ENCODE data around the gene TP73.
"Not testable (repeated sequence)": the region's sequence is repeated elsewhere in the genome, so short reads cannot be mapped to it uniquely, and the experiment has no call there.

TP73 gene

DNA sequence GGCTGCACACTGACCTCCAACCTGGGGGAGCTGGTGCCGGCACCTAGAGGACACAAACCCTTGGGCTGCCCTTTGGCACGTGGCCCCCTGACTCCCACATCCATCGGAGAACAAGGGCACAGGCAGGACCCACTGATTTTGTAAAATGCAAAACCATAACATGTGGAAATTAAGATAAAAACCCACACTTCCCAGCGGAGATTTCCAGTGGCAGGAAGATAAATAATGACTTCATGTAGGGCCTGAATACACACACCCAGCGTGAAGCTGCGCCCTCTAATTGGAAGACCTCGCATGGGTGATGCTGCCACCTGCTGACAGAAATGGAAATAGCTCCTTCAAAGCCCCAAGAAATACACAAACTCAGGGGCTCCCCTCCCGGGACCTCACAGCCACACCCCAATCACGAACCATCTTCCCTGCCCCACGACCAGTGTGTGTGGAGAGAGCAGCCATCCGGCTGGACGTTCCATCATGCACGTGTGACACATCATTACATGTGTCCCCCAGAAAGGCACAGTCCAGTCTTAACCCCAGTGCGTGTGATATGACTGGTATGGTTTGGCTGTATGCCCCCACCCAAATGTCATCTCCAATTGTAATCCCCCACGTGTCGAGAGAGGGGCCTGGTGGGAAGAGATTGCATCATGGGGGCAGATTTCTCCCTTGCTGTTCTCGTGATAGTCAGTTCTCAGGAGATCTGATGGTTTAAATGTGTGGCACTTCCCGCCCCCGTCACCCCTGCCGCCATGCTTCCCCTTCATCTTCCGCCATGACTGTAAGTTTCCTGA lies 33.2 kb upstream of the TP73 start:
- DNase-seq: peak; percentile 36

DNA sequence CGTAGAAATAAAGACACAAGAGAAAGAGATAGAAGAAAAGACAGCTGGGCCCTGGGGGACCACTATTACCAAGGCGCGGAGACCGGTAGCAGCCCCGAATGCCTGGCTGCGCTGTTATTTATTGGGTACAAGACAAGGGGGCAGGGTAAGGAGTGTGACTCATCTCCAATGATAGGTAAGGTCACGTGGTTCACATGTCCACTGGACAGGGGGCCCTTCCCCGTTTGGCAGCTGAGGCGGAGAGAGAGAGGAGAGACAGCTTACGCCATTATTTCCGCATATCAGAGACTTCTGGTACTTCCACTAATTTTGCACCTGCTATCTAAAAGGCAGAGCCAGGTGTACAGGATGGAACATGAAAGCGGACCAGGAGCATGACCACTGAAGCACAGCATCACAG lies 31.6 kb upstream of the TP73 start:
- DNase-seq: no peak

DNA sequence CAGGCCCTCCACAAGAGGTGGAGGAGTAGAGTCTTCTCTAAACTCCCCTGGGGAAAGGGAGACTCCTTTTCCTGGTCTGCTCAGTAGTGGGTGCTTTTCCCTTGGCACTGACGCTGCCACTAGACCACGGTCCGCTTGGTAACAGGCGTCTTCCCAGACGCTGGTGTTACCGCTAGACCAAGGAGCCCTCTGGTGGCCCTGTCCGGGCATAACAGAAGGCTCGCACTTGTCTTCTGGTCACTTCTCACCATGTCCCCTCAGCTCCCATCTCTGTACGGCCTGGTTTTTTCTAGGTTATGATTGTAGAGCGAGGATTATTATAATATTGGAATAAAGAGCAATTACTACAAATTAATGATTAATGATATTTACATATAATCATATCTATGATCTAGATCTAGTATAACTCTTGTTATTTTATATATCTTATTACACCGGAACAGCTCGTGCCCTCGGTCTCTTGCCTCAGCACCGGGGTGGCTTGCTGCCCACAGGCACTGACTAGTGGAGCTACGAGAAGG lies 31.1 kb upstream of the TP73 start:
- not testable (repeated sequence) for DNase-seq

GRCh38 chr1:3622102-3622501 lies 30.2 kb upstream of the TP73 start:
- DNase-seq: not testable (repeated sequence)

DNA sequence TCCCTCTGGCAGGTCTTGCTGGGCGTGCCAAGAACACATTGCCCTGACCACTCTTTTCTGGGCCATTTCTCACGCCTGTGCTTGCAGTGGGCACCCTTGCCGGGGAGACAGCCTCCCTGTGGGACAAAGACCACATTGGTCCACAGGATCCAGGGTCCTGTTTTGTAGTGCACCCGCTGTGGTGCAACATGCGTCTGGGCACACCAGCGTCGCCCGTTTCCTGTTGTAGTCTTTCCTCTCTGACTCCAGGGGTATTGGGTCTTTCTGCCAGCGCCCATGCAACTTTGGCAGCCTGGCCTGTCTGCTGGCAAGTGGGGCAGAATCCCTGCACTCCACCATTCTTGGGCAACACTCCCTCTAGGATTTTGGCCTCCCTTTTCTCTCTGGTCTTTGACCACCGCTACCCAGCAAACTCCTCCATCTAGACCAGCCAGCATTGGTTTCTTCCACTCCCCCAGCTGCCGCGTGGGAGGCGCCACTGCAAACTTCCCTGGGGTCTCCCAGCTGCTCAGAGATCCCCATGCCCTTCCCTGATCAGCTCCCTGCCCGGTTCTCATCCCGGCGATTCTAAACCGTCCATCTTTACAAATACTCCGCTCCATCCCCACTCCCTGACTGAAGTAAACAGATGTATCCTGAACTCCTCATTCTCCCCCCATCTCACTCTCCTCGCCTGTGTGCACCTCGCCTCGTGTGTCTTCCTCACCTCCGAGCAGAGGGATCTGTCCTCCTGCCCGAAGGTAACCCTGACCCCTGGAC lies 28.7 kb upstream of the TP73 start:
- no peak for DNase-seq

DNA sequence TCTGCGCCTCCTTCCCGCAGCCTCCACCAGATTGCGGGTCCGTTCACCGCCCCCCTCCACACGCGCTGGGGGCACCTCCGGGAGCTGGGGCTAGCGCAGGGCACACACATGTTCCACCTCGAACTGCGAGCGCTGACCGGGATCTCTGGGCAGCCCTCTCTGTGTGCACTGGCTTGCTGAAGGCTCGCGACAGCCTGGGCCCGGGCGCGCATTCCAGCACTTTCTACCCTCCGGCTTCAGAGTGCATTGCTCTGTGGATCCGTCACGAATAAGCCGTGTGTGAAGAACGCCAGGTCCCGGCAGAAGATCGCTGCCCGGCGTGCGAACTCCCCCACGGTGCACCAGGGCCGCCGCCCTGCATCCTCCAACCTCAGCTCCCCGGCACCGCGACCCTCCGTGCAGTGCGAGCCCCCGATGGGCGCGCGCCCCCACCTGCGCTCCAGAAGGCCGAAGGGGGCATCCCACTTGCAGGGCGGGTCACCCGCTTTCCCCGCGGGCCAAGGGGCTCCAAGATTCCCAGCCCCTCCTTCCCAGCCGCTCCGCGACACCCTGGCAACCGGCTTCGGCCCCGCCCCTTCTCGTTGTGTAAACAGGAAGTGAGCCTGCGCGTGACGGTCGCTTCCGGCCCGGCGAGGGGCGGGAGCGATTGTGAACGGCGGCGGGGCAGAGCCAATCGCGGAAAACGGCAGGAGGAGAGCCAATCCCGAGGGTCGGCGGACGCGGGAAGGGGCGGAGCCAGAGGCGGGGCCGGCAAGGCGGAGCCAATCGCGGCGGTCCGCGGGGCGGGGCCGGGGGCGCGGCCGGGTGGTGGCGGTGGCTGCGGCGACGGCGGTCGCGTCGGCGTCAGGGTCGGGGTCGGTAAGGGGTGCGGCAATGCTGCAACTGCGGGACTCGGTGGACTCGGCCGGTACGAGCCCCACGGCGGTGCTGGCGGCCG lies 27.8 kb upstream of the TP73 start, which contains the start of gene TPRG1L:
Gene TPRG1L (plus strand): TSS at position 816 of the 937 bp plus-strand sequence. CDS start 58 bp downstream, at position 874.
- DNase-seq: peak; percentile 96

DNA sequence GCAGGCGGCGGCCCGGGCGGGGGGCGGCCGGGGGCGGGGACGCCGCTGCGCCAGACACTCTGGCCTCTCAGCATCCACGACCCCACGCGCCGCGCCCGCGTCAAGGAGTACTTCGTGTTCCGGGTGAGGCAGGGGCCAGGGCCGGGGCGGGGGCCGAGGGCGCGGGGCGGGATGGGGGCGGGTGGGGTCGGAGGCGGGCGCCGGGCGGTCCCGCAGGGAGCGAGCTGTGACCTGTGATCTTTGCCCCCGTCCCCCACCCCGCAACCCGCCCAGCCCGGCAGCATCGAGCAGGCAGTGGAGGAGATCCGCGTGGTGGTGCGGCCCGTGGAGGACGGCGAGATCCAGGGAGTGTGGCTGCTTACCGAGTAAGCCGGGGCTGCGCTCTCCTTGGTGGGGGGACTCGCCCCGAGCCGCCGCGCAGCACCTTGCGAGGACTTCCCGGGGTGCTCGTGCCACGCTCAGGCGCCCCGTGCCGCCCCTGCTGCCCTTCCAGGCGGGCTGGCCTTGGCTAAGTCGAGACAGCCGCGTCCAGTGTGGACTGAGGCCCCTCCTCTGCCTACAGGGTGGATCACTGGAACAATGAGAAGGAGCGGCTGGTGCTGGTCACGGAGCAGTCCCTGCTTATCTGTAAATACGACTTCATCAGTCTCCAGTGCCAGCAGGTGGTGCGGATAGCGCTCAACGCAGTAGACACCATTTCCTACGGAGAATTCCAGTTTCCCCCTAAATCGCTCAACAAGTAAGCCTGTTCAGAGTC lies 27.0 kb upstream of the TP73 start:
- no peak for DNase-seq

DNA sequence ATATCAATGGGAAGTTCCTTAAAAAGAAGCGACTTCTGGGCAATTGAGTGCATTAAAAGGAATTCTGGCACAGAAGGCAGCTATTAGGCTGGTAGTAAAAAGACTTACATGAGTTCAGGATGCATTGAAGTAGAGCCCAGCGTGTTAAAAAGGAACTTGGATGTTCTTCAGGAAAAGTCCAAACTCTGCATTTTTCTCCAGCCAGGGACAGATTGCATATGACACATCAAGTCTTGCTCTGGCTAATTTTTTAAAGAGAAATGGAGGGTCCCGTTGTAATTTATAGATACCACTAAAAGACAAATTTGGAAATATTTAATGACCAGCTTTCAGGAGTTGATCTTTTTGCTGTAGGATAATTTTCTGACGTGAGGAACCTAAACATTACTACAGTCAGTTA lies 26.3 kb upstream of the TP73 start:
- DNase-seq: no peak

GRCh38 chr1:3627515-3628253 lies 24.6 kb upstream of the TP73 start:
- no peak for DNase-seq

DNA sequence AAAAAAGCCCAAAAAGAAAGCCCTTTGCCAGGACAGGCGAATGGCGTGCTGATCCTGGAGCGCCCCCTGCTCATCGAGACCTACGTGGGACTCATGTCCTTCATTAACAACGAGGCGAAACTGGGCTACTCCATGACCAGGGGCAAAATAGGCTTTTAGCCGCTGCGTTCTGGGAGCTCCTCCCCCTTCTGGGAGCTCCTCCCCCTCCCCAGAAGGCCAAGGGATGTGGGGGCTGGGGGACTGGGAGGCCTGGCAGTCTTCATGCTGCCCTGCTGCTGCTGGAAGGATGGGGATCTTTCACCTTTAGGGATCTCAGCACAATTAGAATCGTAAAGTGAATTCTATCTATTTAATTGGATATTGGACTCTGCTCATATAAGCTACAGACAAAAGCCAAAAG lies 23.9 kb upstream of the TP73 start:
- no peak for DNase-seq

GRCh38 chr1:3629561-3630160 lies 22.7 kb upstream of the TP73 start:
- DNase-seq: no peak

DNA sequence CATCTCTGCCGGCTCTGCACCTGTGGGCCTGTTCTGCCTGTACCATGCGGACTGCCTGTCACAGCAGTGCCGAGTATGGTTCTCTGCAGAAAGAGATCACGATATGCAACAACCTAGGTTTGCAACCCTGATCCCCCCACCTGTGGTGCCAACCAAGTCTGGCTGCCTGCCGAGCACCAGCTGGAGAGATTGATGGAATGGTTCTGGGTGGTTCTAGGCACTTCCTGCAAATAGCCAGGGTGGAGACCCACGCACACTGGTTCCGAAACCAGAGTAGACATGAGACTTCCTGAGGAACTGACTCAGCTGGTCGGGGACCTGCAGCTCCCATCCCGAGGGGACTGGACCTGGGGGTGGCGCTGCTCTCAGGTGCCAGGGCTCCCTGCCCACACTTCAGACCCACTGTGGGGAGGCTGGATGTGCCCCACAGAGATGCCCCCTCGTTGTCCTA lies 22.1 kb upstream of the TP73 start:
- DNase-seq: no peak

GRCh38 chr1:3630914-3631313 lies 21.4 kb upstream of the TP73 start:
- DNase-seq: no peak

- no peak for DNase-seq
These were observed 20.7 kb upstream of the TP73 start for GRCh38 chr1:3631320-3632260.

DNA sequence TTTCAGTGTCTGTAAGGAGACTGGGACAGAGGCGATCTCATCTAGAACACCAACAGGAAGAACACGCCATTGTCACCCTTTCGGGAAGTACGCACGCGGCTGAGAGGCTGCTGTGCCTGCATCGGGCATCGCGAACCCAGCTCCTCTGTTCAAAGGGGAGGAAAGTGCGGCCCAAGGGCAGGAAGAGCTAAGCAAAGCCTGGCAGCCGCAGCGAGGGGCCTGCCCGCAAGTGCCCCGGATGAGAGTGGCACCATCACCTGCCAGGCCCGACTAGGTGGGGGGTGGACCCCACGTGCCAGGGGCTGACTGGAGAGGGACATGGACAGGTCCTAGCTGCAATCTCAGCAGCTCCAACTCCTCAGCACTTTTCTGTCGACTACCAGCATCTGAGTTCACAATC lies 20.0 kb upstream of the TP73 start:
- no peak for DNase-seq

DNA sequence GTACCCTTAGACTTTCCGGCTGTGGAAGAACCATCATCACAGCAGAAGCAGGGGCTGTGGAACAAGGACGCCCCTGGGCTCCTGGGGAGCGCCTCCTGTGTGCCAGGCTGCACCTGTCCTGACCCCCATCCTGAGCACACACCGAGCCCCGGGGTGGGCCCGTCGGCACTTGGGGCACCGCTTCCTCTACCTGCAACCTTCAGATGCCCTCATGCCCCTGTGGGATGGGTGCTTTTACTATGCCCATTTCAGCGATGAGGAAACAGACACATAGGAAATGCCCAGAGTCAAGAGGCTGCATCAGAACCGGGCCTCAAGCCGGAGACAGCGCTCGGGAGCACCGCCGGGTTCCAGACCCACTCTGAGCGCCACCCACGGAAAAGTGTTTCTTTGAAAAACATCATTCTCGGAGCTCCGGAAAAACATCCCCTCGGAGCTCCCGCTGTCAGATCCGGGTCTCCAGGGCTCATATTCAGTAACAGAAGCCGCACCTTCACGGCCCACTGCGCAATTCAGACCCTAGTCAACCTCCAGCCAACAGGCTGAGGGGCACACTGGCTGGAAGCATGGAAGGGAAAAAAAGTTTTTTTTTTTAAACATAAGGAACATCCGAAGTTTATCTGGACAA lies 19.5 kb upstream of the TP73 start:
- no peak for DNase-seq

DNA sequence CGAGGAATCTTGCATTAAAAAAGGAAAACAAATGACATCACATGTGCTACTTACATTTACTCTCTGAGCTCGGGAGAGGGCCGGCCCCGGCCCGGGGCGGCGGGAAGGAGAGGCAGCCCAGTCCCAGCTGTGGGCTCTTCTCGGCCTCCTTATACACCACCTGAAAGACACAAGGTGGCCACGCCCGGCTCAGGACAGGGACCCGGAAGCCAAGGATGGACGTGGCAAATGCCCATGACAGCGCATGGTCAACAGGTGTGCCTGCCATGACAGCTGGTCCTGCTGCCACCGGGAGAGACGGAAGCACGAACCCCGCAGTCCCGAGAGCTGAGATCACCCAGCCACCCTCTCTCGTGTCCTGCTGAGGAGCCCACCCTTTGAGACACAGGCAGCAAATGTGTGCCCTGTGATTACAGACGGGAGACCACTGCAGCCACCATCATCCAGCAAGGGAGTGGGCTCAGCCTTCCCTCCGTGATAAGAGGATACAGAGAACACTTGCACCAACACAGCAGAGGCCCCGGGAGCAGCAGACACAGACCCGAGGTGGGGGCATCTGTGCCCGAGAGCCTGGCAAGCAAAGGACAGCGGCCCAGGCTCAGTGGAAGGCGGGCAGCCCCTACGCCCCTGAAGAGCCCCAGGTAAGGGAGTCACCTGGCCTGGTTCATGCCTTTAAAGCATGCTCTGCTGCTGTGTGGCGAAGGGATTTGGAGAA lies 18.8 kb upstream of the TP73 start:
- no peak for DNase-seq

DNA sequence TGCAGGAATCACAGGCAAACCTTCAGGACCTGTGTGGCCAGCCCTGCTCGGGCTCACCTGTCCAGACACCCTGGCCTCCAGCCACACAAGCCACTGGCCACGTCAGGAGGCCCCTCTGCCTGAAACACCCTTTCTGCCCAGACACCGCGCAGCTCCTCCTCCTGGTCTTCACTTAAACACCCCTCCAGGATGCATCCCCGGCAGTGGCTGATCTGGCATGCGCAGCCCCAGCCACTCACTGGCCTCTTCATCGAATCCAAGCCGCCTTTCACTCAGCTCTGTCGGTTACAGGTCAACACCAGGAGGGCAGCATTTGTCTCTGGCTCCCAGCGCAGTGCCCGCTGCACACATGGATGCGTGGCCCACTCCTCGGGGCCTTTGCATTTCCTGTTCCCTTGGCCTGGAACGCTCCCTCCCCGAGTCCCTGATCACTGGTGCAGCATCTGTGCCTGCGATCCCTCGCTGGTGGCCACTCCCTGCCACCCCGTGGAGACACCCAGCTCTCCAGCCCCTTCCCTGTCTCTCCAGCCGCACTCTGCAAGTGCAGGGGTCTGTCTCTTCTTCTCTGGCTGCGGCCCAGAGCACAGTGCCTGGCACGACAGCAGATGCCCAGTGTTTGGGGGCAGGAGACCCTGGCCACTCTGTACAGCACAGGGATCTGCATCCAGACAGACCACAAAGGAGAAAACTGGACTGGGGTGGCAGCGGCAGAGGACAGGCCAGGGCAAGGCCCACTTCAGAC lies 18.1 kb upstream of the TP73 start:
- DNase-seq: no peak
